Lung (tissue), 12 donors: ENCODE results near the gene ARHGAP28. TPM values are rescaled to one million over a fixed set of nuclear protein-coding genes. Genes with fewer than 3 reads are reported as not detected.
"Not testable (repeated sequence)": the region's sequence is repeated elsewhere in the genome, so short reads cannot be mapped to it uniquely, and the experiment has no call there.

Experiments used
- ATAC-seq: fragments of 200-7000 bp; cut with Tn5 transposase; one replicate; pipeline ENCODE4 v1.9.1; 2020; ENCODE audit warnings: moderate number of reproducible peaks; ENCODE audit not compliant: insufficient read depth, low FRiP score
- DNase-seq, 3 donors: peaks; one replicate each; pipeline ENCODE4 v3.0.0-alpha.2; 2013 to 2017
- H3K27ac ChIP-seq, 2 donors: one replicate each; pipeline ENCODE4 v1.5.1; 2013; ENCODE audit warnings: mild to moderate bottlenecking in 2 of 2, moderate library complexity in 2 of 2, control low read depth in 1 of 2, inconsistent platforms in 1 of 2, low read depth in 1 of 2, low read length in 1 of 2
- H3K27me3 ChIP-seq, 3 donors: one replicate each; pipeline ENCODE4 v1.5.1; 2013; ENCODE audit warnings: low read length in 2 of 3; ENCODE audit not compliant: control insufficient read depth in 3 of 3, insufficient read depth in 3 of 3
- H3K36me3 ChIP-seq, 4 donors: one replicate each; pipeline ENCODE4 v1.5.1; 2013; ENCODE audit warnings: low read length in 4 of 4, mild to moderate bottlenecking in 1 of 4, moderate library complexity in 1 of 4; ENCODE audit not compliant: control insufficient read depth in 4 of 4, insufficient read depth in 4 of 4
- H3K4me1 ChIP-seq, 5 donors: one replicate each; pipeline ENCODE4 v1.5.1; 2013; ENCODE audit warnings: low read length in 5 of 5, mild to moderate bottlenecking in 2 of 5, moderate library complexity in 1 of 5; ENCODE audit not compliant: control insufficient read depth in 5 of 5, insufficient read depth in 5 of 5
- H3K4me3 ChIP-seq: one replicate; pipeline ENCODE4 v1.5.1; 2013; ENCODE audit warnings: mild to moderate bottlenecking, control low read depth, moderate library complexity
- H3K9ac ChIP-seq, 2 donors: one replicate each; pipeline ENCODE4 v1.5.1; 2013; ENCODE audit warnings: low read length in 2 of 2, control low read depth in 1 of 2; ENCODE audit not compliant: insufficient read depth in 1 of 2
- H3K9me3 ChIP-seq, 4 donors: one replicate each; pipeline ENCODE4 v1.5.1; 2013; ENCODE audit warnings: low read length in 3 of 4, mild to moderate bottlenecking in 1 of 4, moderate library complexity in 1 of 4; ENCODE audit not compliant: control insufficient read depth in 4 of 4, insufficient read depth in 3 of 4
- WGBS, 2 donors: extraction: QIAGEN DNeasy Blood & Tissue Kit; methylation state at CpG; one replicate each; pipeline ENCODE4 v1.1.7; 2013; 5-methylcytosine and 5-hydroxymethylcytosine counted together
- polyA plus RNA-seq, 2 donors: library from polyadenylated mRNA; stranded (reverse); fragments of 200-250 nt; gene quantifications; one replicate each; pipeline ENCODE4 v1.2.1, GENCODE V29; 2013
- total RNA-seq, 2 donors: library from RNA; depleted of rRNA in 1 of 2; stranded (reverse); fragments of >200 nt in 1 of 2; gene quantifications; one replicate each; pipeline ENCODE4 v1.2.1, GENCODE V29; 2014 to 2021
- TF ChIP-seq, protein P1 (sequence below): IDR thresholded peaks from 2 replicates; pipeline ENCODE4 v1.5.1; 2012; ENCODE audit warnings: mild to moderate bottlenecking; ENCODE audit errors: control extremely low read depth, extremely low read depth
- donor health status: control.
- donor health status: control.
- donor health status: Bipolar disorder and iron deficiency.
- donor health status: healthy.
- donor health status: DM: yes; HTN: yes; CAD: no.

Gene ARHGAP28
- total and polyA plus RNA-seq, 4 donors = 1.4 to 123 (median 5.6) TPM

DNA sequence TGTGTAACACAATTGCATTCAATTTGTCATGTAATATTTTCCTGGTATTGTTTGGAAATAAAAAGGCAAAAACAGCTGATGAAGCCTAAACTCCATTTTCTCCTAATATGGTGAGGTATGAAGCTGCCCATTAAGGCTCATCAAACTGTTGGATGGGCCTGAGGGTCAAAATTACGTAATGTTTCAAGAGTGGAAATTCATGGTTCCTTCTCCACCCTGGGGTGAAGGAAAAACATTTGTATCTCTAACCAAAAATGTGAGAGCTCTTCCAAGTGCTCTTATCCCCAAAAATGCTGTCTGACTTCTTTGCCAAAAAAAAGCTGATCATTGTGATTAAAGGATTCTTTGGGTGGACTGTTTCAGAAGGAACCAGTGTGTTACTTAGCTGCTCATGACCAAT is 91.8 kb downstream of the ARHGAP28 start:
- no peak overlapping the region for H3K27ac ChIP-seq
- peaks cover 0 to 15% (median 0%) of the 10 kb centered on the region in 5 donors for H3K4me1 ChIP-seq
- WGBS, 2 donors = 74 to 78% methylated on average over 1 of the region's 1 CpG
- no peak overlapping the region for H3K4me3 ChIP-seq
- no peak overlapping the region for H3K9ac ChIP-seq
- H3K36me3 ChIP-seq = peaks cover 0 to 22% (median 8%) of the 10 kb centered on the region in 4 donors
- TF ChIP-seq, protein P1, sequence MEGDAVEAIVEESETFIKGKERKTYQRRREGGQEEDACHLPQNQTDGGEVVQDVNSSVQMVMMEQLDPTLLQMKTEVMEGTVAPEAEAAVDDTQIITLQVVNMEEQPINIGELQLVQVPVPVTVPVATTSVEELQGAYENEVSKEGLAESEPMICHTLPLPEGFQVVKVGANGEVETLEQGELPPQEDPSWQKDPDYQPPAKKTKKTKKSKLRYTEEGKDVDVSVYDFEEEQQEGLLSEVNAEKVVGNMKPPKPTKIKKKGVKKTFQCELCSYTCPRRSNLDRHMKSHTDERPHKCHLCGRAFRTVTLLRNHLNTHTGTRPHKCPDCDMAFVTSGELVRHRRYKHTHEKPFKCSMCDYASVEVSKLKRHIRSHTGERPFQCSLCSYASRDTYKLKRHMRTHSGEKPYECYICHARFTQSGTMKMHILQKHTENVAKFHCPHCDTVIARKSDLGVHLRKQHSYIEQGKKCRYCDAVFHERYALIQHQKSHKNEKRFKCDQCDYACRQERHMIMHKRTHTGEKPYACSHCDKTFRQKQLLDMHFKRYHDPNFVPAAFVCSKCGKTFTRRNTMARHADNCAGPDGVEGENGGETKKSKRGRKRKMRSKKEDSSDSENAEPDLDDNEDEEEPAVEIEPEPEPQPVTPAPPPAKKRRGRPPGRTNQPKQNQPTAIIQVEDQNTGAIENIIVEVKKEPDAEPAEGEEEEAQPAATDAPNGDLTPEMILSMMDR = no peak
- DNase-seq (no peak), ATAC-seq (no peak)
- H3K9me3 ChIP-seq = no peaks in the 10 kb centered on the region
- H3K27me3 ChIP-seq = no peaks in the 10 kb centered on the region

DNA sequence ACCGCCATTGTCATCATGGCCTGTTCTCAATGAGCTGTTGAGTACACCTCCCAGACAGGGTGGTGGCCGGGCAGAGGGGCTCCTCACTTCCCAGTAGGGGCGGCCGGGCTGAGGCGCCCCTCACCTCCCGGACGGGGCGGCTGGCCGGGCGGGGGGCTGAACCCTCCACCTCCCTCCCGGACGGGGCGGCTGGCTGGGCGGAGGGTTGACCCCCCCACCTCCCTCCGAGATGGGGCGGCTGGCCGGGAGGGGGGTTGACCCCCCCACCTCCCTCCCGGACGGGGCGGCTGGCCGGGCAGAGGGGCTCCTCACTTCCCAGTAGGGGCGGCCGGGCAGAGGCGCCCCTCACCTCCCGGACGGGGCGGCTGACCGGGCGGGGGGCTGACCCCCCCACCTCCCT is 97.6 kb downstream of the ARHGAP28 start:
- ATAC-seq, H3K27me3 ChIP-seq, H3K27ac ChIP-seq, H3K9ac ChIP-seq, DNase-seq, H3K4me1 ChIP-seq, H3K9me3 ChIP-seq, H3K4me3 ChIP-seq: not testable (repeated sequence)
- WGBS, 2 donors = 94 to 95% methylated on average over 9 to 21 of the region's 29 CpGs
- H3K36me3 ChIP-seq = peaks cover 0 to 38% (median 18%) of the 10 kb centered on the region in 4 donors

DNA sequence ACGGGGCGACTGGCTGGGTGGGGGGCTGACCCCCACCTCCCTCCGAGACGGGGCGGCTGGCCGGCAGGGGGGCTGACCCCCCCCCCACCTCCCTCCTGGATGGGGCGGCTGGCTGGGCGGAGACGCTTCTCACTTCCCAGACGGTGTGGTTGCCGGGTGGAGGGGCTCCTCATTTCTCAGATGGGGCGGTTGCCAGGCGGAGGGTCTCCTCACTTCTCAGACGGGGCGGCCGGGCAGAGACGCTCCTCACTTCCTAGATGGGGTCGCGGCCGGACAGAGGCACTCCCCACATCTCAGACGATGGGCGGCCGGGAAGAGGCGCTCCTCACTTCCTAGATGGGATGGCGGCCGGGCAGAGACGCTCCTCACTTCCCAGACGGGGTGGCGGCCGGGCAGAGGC is 98.0 kb downstream of the ARHGAP28 start:
- not testable (repeated sequence) for DNase-seq, H3K9me3 ChIP-seq, ATAC-seq, H3K27me3 ChIP-seq, H3K4me3 ChIP-seq, H3K4me1 ChIP-seq, H3K27ac ChIP-seq, H3K9ac ChIP-seq
- H3K36me3 ChIP-seq = peaks cover 0 to 39% (median 18%) of the 10 kb centered on the region in 4 donors
- 97 to 99% methylated on average over 20 to 30 of the region's 30 CpGs for WGBS, 2 donors

GRCh38 chr18:6830916-6831315 is 101.4 kb downstream of the ARHGAP28 start:
- no peak for ATAC-seq
- Histone ChIP-seq H3K9me3 (peaks cover 0 to 3% (median 1%) of the 10 kb centered on the region in 4 donors), H3K9ac (no peak overlapping the region), H3K27me3 (no peaks in the 10 kb centered on the region), H3K36me3 (peaks cover 0 to 32% (median 14%) of the 10 kb centered on the region in 4 donors), H3K4me3 (no peak overlapping the region), H3K4me1 (peaks cover 0 to 17% (median under 1%) of the 10 kb centered on the region in 5 donors), H3K27ac (no peak overlapping the region)
- WGBS, 2 donors = 93 to 95% methylated on average over 1 of the region's 1 CpG
- DNase-seq = no peak
- TF ChIP-seq, protein P1 = no peak
